Stimulated activated naive CD8-positive, alpha-beta T cell treated with anti-CD3 and anti-CD28 coated beads, Interleukin-15, amount 100 ng/mL, for 72 hours (primary cell): ENCODE results near the gene PLA2R1.
A peak's percentile ranks its signal among the peaks of the same experiment; 100 is the strongest.
"Not testable (repeated sequence)": the region's sequence is repeated elsewhere in the genome, so short reads cannot be mapped to it uniquely, and the experiment has no call there.

Experiments
- ATAC-seq: fragments of 150-1000 bp; cut with Tn5 transposase; 2 replicates; pipeline ENCODE4 v1.10.0; 2021; ENCODE audit warnings: mild to moderate bottlenecking, moderate library complexity
- DNase-seq, 2 donors: peaks; one replicate each; pipeline ENCODE4 v3.0.0; 2021 to 2022
- H3K27ac Mint-ChIP-seq, 2 donors: one replicate each; pipeline ENCODE4 v1.8.0; 2022; ENCODE audit warnings: mild to moderate bottlenecking in 2 of 2, mixed read lengths in 2 of 2, moderate library complexity in 2 of 2
- H3K27me3 Mint-ChIP-seq: one replicate; pipeline ENCODE4 v1.8.0; 2022; ENCODE audit warnings: mixed read lengths
- H3K4me1 Mint-ChIP-seq: one replicate; pipeline ENCODE4 v1.8.0; 2022; ENCODE audit warnings: mild to moderate bottlenecking, mixed read lengths
- H3K4me3 Mint-ChIP-seq, 2 donors: one replicate each; pipeline ENCODE4 v1.8.0; 2022; ENCODE audit warnings: mild to moderate bottlenecking in 2 of 2, mixed read lengths in 2 of 2, moderate library complexity in 1 of 2
- H3K9me3 Mint-ChIP-seq, 2 donors: one replicate each; pipeline ENCODE4 v1.8.0; 2022; ENCODE audit warnings: mixed read lengths in 2 of 2

PLA2R1 gene

GRCh38 chr2:159985656-159986055 lies 76.8 kb downstream of the PLA2R1 start:
- ATAC-seq (no peak), DNase-seq (no peak)
- Mint-ChIP-seq H3K27ac (no peak overlapping the region), H3K4me1 (no peaks in the 10 kb centered on the region), H3K27me3 (peaks cover 44% of the 10 kb centered on the region), H3K9me3 (no peaks in the 10 kb centered on the region), H3K4me3 (no peak overlapping the region)

DNA sequence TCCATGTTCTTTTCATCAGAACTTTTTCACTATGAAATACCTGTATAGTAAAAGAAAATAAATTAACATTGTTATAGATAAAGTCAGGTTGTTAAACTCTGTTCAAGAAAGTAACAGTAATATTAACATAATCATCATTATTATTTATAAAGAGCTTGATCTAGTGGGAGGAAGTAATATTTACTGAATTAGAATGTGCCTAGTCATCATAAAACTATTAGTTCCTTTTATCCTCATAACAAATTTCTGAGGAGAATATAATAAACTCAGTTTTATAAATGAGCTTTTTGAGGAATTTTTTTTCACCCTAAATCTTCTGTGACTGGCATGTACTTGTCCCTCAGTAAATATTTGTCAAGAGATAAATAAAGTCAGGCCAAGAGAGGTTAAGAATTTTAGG lies 78.4 kb downstream of the PLA2R1 start:
- Mint-ChIP-seq H3K27ac (no peak overlapping the region), H3K4me3 (no peak overlapping the region), H3K9me3 (no peaks in the 10 kb centered on the region), H3K4me1 (no peaks in the 10 kb centered on the region), H3K27me3 (peaks cover 37% of the 10 kb centered on the region)
- DNase-seq (no peak), ATAC-seq (no peak)

- no peak overlapping the region for H3K27ac Mint-ChIP-seq
- H3K4me1 Mint-ChIP-seq = no peaks in the 10 kb centered on the region
- H3K9me3 Mint-ChIP-seq = no peaks in the 10 kb centered on the region
- DNase-seq (no peak), ATAC-seq (no peak)
- H3K27me3 Mint-ChIP-seq = peaks cover 40% of the 10 kb centered on the region
- H3K4me3 Mint-ChIP-seq = no peak overlapping the region
Observed at GRCh38 chr2:159982842-159983785, 79.3 kb downstream of the PLA2R1 start.

DNA sequence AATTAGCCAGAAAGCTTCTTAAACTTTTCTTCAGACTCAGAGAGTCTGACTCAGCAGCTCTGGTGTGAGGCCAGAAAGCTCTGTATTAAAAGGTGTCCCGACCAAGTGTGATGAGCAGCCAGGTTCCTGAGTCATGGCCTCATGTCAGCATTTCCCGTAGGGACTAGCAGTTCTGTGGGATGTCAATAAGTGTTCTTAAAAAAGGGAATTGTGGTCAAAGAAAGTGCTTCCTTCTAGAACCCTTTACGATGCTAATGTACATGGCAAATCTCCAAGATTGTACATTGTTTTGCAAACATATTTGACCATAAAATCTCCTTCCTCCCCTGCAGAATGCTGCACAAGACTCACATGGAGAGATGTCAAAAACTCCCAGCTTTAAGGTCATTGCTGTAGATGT lies 80.1 kb downstream of the PLA2R1 start:
- ATAC-seq (no peak), DNase-seq (no peak)
- H3K9me3 Mint-ChIP-seq = no peaks in the 10 kb centered on the region
- H3K27me3 Mint-ChIP-seq = peaks cover 38% of the 10 kb centered on the region
- no peak overlapping the region for H3K27ac Mint-ChIP-seq
- no peaks in the 10 kb centered on the region for H3K4me1 Mint-ChIP-seq
- no peak overlapping the region for H3K4me3 Mint-ChIP-seq

GRCh38 chr2:159976527-159977160 lies 85.8 kb downstream of the PLA2R1 start:
- DNase-seq (no peak), ATAC-seq (no peak)
- H3K4me1 Mint-ChIP-seq = no peaks in the 10 kb centered on the region
- no peak overlapping the region for H3K4me3 Mint-ChIP-seq
- no peak overlapping the region for H3K27ac Mint-ChIP-seq
- no peaks in the 10 kb centered on the region for H3K9me3 Mint-ChIP-seq
- H3K27me3 Mint-ChIP-seq = peaks cover 25% of the 10 kb centered on the region

GRCh38 chr2:159973325-159973724 lies 89.1 kb downstream of the PLA2R1 start:
- Mint-ChIP-seq H3K27me3 (peaks cover 11% of the 10 kb centered on the region), H3K4me3 (no peak overlapping the region), H3K9me3 (no peaks in the 10 kb centered on the region), H3K27ac (no peak overlapping the region), H3K4me1 (no peaks in the 10 kb centered on the region)
- ATAC-seq (no peak), DNase-seq (no peak)

DNA sequence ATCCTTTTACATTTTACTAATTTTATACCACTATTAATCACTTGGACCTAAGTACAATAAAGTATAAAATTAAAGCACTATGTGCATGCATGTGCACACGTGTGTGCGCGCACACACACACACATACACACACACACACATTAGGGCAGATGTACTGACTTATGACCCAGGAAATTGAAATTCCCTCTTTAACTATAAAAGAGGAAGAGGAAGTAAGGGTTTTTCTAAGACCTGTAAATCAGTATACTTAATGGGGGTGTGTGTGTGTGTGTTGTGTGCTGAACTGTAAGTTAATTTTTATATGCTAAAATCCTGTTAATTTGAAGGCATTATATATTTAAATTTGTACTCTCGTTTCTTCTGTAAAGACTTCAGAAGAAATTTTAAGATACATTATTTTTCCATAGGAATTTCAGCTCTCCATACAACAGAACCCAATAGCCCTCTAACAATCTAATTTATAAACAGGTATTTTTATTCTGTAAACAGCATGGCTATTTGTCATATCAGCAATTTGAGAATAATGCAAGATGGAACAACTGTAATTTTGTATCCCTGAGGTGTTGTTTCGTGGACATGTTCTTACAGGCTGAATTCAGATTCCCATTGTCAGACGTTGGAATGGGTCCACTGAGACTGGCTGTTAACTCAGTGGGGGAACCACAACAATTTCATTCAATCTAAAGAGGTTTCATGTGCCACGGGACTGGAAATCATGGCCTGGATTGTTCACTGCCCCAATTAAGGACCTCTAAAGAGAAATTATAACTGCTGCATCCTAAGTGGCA lies 90.9 kb downstream of the PLA2R1 start:
- no peak for DNase-seq
- Mint-ChIP-seq H3K4me3 (no peak overlapping the region), H3K27ac (no peak overlapping the region), H3K9me3 (no peaks in the 10 kb centered on the region), H3K27me3 (no peaks in the 10 kb centered on the region), H3K4me1 (no peaks in the 10 kb centered on the region)
- no peak for ATAC-seq

DNA sequence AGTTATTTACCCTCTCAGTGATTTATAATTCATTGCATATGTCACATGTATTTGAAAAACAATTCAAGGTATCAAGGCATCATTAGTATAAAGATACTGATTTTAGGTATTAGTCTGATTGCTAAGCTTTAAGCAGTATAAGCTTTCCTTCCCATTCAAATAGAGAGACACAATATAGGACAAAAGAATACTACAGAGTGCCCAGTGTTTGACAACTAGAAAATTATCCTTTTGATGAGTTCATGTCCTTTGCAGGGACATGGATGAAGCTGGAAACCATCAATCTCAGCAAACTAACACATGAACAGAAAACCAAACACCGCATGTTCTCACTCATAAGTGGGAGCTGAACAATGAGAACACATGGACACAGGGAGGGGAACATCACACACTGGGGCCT lies 91.9 kb downstream of the PLA2R1 start:
- not testable (repeated sequence) for H3K4me1 Mint-ChIP-seq, H3K27me3 Mint-ChIP-seq, DNase-seq, H3K9me3 Mint-ChIP-seq, ATAC-seq, H3K4me3 Mint-ChIP-seq
- peak overlapping the region in 1 of 2 donors; percentile 27 for H3K27ac Mint-ChIP-seq

DNA sequence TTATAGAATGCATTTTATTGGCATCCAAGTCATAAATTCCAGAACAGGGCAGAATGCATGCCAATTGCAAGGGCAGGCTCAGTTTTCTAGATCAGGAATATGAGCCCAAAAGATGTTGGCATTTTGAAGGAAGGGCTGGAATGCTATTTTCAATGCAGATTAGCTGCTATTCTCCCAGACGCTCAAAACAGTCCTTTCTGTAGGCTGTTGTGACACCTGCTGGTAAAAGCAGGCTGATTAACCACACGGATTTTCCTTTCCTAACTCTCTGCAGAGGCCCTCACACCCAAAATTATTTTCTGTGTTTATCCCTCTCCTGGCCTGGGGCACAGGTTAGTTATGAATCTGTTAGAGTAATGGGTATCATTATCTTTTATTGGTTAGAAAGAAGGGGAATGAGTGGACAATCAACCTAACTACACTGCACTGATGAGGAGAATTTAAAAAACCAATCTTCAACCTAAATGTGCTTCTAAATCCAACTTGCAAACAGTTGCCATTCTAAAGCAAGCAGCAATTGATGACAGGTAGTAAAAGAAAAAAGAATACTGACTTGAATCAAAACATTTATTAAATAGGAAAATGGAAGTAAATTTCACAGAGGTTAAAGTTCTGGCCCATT lies 94.0 kb downstream of the PLA2R1 start:
- Mint-ChIP-seq H3K27ac (no peak overlapping the region), H3K9me3 (no peaks in the 10 kb centered on the region), H3K4me3 (no peak overlapping the region), H3K27me3 (no peaks in the 10 kb centered on the region), H3K4me1 (no peaks in the 10 kb centered on the region)
- peak; percentile 8 to 11 for DNase-seq
- ATAC-seq = no peak

DNA sequence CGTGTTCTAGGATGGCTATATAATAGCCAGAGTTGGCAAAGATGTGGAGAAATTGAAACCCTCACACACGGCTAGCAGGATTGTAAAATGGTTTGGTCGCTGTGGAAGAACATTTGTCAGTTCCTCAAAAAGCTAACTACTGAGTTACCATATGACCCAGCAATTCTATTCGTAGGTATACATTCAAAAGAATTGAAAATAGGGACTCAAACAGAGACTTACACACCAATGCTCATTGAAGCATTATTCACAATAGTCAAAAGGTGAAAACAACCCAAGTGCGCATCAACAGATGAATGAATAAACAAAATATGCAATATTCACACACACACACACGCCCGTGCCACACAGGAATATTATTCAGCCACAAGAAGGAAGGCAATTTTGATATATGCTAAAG lies 98.7 kb downstream of the PLA2R1 start:
- Mint-ChIP-seq H3K27me3 (no peaks in the 10 kb centered on the region), H3K4me3 (no peak overlapping the region), H3K9me3 (no peaks in the 10 kb centered on the region), H3K4me1 (peaks cover 21% of the 10 kb centered on the region), H3K27ac (no peak overlapping the region)
- no peak for ATAC-seq
- no peak for DNase-seq

GRCh38 chr2:159962513-159962912 lies 99.9 kb downstream of the PLA2R1 start:
- H3K27me3 Mint-ChIP-seq, H3K9me3 Mint-ChIP-seq: not testable (repeated sequence)

DNA sequence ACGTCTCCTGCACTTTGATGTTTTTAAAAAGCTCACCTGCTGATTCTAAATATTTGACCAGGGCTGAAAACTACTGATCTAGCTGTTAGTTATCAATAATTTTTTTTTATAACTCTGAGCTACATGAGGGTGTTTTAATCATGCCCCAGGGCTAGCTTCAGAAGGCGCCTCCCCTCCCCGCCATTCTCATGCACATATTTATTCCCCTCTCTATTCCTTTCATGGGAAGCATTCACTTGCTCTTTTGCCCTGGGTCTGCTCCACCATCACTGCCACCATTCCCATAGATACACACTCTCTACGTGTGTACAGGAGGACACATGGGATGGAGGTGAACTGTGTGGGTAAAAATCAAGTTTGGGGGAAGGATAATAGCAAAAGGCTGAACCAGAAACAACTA lies 101.0 kb downstream of the PLA2R1 start:
- Mint-ChIP-seq H3K9me3 (peaks cover 0 to 5% of the 10 kb centered on the region in 2 donors), H3K4me1 (peaks cover 21% of the 10 kb centered on the region), H3K4me3 (no peak overlapping the region), H3K27ac (no peak overlapping the region), H3K27me3 (peaks cover 12% of the 10 kb centered on the region)
- DNase-seq (no peak), ATAC-seq (no peak)

More at GRCh38 chr2:159962513-159962912, 99.9 kb downstream of the PLA2R1 start:
- H3K27ac Mint-ChIP-seq, ATAC-seq, H3K4me3 Mint-ChIP-seq, DNase-seq: not testable (repeated sequence)
- peaks cover 21% of the 10 kb centered on the region for H3K4me1 Mint-ChIP-seq

DNA sequence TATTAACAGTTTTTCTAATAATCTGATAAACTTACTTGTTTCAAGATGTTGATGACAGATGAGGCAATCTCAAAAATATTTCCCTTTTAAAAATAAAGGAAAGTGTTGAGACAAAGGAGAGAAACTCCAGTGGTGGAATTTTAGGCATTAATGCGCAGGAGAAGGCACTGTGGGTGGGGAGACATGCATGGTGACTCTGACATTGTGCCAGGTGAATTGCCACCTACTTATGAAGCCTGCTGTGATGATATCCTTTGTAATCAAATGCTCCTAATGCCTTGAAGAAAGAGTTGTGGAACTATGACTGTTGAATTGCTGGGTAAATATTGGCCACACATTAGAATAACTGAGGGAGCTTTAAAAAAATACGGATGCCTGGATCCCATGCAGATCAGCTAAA lies 101.4 kb downstream of the PLA2R1 start:
- Mint-ChIP-seq H3K27ac (no peak overlapping the region), H3K9me3 (peaks cover 0 to 5% of the 10 kb centered on the region in 2 donors), H3K27me3 (peaks cover 13% of the 10 kb centered on the region), H3K4me3 (no peak overlapping the region), H3K4me1 (peaks cover 21% of the 10 kb centered on the region)
- DNase-seq = no peak
- ATAC-seq = no peak

DNA sequence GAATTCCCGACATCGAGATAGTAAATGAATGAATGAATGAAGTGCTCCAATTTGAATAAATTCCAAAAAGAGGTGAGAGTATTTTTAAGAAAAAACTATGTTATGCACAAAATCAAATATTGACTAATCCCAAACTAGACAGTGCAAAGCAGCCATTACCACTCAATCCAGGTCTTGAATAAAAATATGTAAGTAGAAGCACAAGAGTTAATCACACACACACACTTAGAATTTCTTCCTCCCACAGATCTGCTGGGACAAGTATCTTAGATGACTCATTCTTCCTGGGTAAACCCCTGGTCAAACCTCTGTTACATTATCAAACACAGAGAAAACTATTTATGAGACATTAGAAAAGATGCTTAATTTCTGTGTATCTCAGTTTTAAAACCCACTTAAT lies 102.0 kb downstream of the PLA2R1 start:
- peaks cover 0 to 5% of the 10 kb centered on the region in 2 donors for H3K9me3 Mint-ChIP-seq
- DNase-seq (no peak), ATAC-seq (peak; percentile 90)
- peak overlapping the region in 1 of 2 donors; percentile 21 for H3K27ac Mint-ChIP-seq
- no peak overlapping the region for H3K4me3 Mint-ChIP-seq
- H3K27me3 Mint-ChIP-seq = peaks cover 13% of the 10 kb centered on the region
- peaks cover 21% of the 10 kb centered on the region for H3K4me1 Mint-ChIP-seq

DNA sequence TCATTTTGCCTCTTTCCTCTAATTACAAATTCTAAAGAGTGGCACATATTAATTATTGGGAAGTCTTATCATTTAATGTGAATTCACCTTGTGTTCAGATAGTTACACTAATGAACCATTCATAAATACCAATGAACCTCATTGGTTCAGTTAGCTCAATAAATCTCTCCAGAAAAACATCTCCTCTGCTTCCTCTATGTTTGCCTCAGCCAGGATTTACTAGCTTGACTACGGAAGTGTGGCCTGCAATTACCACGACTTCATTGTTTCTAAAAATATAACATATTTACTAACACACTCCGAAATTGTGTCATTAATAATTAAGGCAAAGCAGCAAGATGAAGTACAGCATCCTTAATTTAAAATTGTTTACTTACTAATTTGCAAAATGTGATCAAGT lies 103.3 kb downstream of the PLA2R1 start:
- Mint-ChIP-seq H3K27me3 (peaks cover 13% of the 10 kb centered on the region), H3K4me3 (no peak overlapping the region), H3K27ac (no peak overlapping the region), H3K4me1 (peaks cover 21% of the 10 kb centered on the region), H3K9me3 (peaks cover 0 to 5% of the 10 kb centered on the region in 2 donors)
- no peak for ATAC-seq
- DNase-seq = no peak
